ENCODE results near the gene MTCL1. TPM values are rescaled to one million over a fixed set of nuclear protein-coding genes. Genes with fewer than 3 reads are reported as not detected.

MTCL1 gene
- total RNA-seq, 1 experiment from 2014 or later, result 9.8 TPM

DNA sequence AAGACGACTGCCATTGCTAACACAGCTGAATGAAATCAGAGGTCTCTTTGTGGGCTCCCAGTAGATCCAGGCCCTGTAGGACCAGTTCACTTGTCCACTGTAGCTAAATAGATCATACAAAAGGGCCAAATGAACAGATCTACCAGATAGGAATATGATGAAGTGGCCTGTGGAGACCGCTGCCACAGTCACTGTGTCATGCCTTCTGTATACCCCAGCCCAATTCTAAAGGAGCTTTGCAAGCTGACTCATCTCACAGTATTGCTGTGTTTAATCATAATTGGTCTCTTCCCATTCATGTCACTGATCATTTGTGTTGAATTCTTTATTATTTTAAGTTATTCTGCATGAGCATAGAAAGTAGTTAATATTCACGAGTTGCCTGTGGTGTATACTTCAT, 125.8 kb downstream of the MTCL1 start:
- H3K4me1 ChIP-seq, result no peaks in the 10 kb centered on the region
- no peak overlapping the region for H3K27ac ChIP-seq
- no peak for DNase-seq

DNA sequence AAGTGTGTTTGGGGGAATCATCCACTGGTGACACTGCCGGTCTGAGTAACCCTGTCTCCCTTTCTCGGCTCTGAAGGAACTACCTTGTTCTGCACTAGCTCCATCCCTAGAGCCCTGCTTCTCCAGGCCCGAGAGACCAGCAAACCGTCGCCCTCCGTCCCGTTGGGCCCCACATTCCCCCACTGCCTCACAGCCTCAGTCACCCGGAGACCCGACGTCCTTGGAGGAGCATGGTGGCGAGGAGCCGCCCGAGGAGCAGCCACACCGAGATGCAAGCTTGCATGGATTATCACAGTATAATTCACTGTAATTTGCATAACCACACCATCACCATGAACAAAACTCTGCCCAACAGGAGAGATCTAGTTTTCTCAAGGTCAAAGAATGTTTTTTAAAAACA, 126.2 kb downstream of the MTCL1 start:
- DNase-seq, result no peak
- no peak overlapping the region for H3K4me3 ChIP-seq
- H3K27ac ChIP-seq, result no peak overlapping the region
- no peaks in the 10 kb centered on the region for H3K4me1 ChIP-seq
- no peaks in the 10 kb centered on the region for H3K9me3 ChIP-seq (replicated peaks)
- H3K27me3 ChIP-seq, result no peaks in the 10 kb centered on the region
- no peaks in the 10 kb centered on the region for H3K36me3 ChIP-seq

More for the DNA sequence above, 125.8 kb downstream of the MTCL1 start:
- no peaks in the 10 kb centered on the region for H3K9me3 ChIP-seq (replicated peaks)
- no peaks in the 10 kb centered on the region for H3K36me3 ChIP-seq
- no peak overlapping the region for H3K4me3 ChIP-seq
- no peaks in the 10 kb centered on the region for H3K27me3 ChIP-seq

GRCh38 chr18:8833480-8833879, 128.1 kb downstream of the MTCL1 start:
- H3K36me3 ChIP-seq, result no peaks in the 10 kb centered on the region
- H3K4me3 ChIP-seq, result no peak overlapping the region
- no peaks in the 10 kb centered on the region for H3K4me1 ChIP-seq
- H3K27ac ChIP-seq, result no peak overlapping the region
- H3K27me3 ChIP-seq, result no peaks in the 10 kb centered on the region
- no peaks in the 10 kb centered on the region for H3K9me3 ChIP-seq (replicated peaks)
- no peak for DNase-seq

GRCh38 chr18:8834881-8835280, 129.5 kb downstream of the MTCL1 start:
- Histone ChIP-seq H3K27me3 (no peaks in the 10 kb centered on the region), H3K27ac (no peak overlapping the region; the same call in 1 of the 2 replicates), H3K9me3 (replicated peaks) (no peaks in the 10 kb centered on the region), H3K4me3 (no peak overlapping the region), H3K36me3 (no peaks in the 10 kb centered on the region), H3K4me1 (no peaks in the 10 kb centered on the region)
- peak in 1 of 2 experiments; percentile 32 for DNase-seq

- no peaks in the 10 kb centered on the region for H3K27me3 ChIP-seq
- no peaks in the 10 kb centered on the region for H3K9me3 ChIP-seq (replicated peaks)
- no peak overlapping the region; the same call in 1 of the 2 replicates for H3K27ac ChIP-seq
- no peaks in the 10 kb centered on the region for H3K36me3 ChIP-seq
- H3K4me1 ChIP-seq, result no peaks in the 10 kb centered on the region
- no peak overlapping the region for H3K4me3 ChIP-seq
- DNase-seq, result peak; percentile 14 to 30
Measured at GRCh38 chr18:8835521-8835953, 130.2 kb downstream of the MTCL1 start.

GRCh38 chr18:8839281-8839680, 133.9 kb downstream of the MTCL1 start:
- no peaks in the 10 kb centered on the region for H3K36me3 ChIP-seq
- H3K4me1 ChIP-seq, result no peaks in the 10 kb centered on the region
- H3K27me3 ChIP-seq, result no peaks in the 10 kb centered on the region
- no peak overlapping the region for H3K4me3 ChIP-seq
- peak in 1 of 2 experiments; percentile 2 for DNase-seq
- no peak overlapping the region for H3K27ac ChIP-seq
- no peaks in the 10 kb centered on the region for H3K9me3 ChIP-seq (replicated peaks)

DNA sequence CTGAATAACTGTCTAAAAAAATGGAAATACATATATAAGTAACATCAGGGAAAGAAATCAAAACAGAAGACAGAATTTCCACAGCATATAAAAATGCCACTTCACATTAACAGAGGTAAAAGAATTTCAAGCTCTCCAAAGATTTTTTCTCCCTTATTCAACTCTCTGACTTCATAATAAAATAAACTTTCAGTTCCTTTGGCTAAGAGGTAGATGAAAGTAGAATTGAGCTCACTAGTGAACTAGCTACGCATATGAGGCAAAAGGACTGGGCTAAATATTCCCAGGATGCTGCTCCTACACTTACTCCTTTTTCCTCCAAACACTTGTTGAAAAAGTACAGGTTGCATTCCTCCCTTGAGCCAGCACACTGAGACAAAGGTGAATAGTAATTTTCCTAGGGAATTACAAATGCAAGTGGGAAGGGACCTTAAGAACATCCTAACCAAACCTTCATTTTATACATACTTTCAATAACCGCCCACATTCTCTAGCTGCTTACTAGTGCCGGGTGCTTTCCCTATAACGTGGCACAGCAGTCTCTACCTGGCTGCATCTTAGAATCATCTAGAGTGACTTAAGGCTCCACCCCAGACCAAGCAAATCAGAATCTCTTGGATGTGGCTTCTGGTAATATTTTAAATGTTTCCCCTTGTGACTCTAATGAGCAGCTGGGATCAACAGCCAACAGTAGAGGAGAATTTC, 136.6 kb downstream of the MTCL1 start:
- no peaks in the 10 kb centered on the region for H3K4me1 ChIP-seq
- no peaks in the 10 kb centered on the region for H3K27me3 ChIP-seq
- DNase-seq, result no peak
- no peak overlapping the region for H3K27ac ChIP-seq
- H3K36me3 ChIP-seq, result no peaks in the 10 kb centered on the region
- no peak overlapping the region for H3K4me3 ChIP-seq
- H3K9me3 ChIP-seq (replicated peaks), result no peaks in the 10 kb centered on the region

DNA sequence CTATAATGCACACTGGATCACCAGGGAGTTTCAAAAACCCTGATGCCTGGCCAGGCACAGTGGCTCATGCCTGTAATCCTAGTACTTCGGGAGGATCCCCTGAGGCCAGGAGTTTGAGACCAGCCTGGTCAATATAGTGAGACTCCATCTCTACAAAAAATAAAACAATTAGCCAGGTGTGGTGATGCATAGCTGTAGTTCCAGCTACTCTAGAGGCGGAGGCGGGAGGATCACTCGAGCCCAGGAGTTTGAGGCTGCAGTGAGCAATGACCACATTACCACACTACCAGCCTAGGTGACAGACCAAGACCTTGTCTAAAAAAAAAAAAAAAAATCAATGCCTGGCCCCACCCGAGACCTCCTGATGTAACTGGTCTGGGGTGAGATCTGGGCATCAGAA, 137.2 kb downstream of the MTCL1 start:
- DNase-seq, result no peak
- no peaks in the 10 kb centered on the region for H3K4me1 ChIP-seq
- no peak overlapping the region for H3K4me3 ChIP-seq
- H3K9me3 ChIP-seq (replicated peaks), result no peaks in the 10 kb centered on the region
- no peaks in the 10 kb centered on the region for H3K27me3 ChIP-seq
- no peak overlapping the region for H3K27ac ChIP-seq
- no peaks in the 10 kb centered on the region for H3K36me3 ChIP-seq

DNA sequence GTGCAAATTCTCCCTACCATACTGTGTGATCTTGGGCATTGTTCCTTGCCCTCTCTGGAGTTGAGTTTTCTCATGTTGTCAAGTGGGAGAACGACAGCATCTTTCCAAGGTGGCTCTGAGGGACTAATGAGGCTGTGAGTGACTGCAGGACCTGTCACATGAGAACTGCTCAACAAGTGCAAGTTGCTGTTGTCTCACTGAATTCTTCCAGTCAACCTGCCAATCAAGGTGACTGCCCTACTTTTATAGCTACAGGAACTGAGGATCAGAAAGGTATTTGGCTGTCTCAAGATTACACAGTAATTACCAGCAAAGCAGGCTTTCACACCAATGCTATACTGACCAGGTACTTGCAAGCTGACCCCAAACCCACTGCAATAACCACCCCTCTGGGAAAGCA, 137.6 kb downstream of the MTCL1 start:
- no peaks in the 10 kb centered on the region for H3K4me1 ChIP-seq
- H3K27me3 ChIP-seq, result no peaks in the 10 kb centered on the region
- no peak overlapping the region for H3K4me3 ChIP-seq
- H3K36me3 ChIP-seq, result no peaks in the 10 kb centered on the region
- no peak for DNase-seq
- H3K9me3 ChIP-seq (replicated peaks), result no peaks in the 10 kb centered on the region
- H3K27ac ChIP-seq, result no peak overlapping the region

DNA sequence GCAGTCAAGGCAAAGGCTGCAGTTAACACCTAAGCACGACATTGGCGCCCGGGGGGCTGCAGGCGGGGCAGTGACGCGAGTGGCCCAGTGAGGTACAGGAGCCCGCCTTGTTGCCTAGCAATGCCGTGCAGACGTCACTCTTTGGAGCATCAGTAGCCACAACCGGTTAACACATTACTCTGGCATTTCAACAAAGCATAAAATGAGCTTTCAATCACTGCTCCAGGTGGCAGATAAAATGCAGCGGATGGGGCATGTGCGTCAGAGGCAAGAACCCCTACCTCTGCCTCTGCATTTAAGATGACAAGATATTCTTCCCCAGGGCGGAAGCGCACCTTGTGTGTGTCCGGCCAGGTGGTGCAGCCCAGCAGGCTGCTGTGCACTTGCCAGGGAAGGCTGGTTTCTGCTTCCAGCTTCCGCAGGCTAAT, 139.4 kb downstream of the MTCL1 start:
- H3K27ac ChIP-seq, result no peak overlapping the region
- H3K4me1 ChIP-seq, result no peaks in the 10 kb centered on the region
- H3K4me3 ChIP-seq, result no peak overlapping the region
- no peaks in the 10 kb centered on the region for H3K9me3 ChIP-seq (replicated peaks)
- H3K36me3 ChIP-seq, result no peaks in the 10 kb centered on the region
- no peaks in the 10 kb centered on the region for H3K27me3 ChIP-seq
- DNase-seq, result no peak

DNA sequence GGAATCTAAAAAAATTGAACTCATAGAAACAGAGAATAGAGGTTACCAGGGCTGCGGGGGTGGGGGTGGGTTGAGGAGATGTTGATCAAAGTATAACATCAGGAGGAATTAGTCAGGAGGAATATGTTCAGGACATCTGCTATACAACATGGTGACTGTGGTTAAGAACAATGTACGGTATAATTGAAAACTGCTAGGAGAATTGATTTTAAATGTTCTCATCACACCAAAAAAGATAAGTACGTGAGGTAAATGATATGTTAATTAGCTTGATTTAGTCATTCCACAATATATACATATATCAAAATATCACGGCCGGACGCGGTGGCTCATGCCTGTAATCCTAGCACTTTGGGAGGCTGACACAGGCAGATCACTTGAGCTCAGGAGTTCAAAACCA, 140.2 kb downstream of the MTCL1 start:
- no peaks in the 10 kb centered on the region for H3K4me1 ChIP-seq
- H3K4me3 ChIP-seq, result no peak overlapping the region
- DNase-seq, result no peak
- H3K9me3 ChIP-seq (replicated peaks), result no peaks in the 10 kb centered on the region
- H3K27ac ChIP-seq, result no peak overlapping the region
- H3K36me3 ChIP-seq, result no peaks in the 10 kb centered on the region
- H3K27me3 ChIP-seq, result no peaks in the 10 kb centered on the region

- DNase-seq, result no peak
Measured at GRCh38 chr18:8847066-8847755, 141.9 kb downstream of the MTCL1 start.

DNA sequence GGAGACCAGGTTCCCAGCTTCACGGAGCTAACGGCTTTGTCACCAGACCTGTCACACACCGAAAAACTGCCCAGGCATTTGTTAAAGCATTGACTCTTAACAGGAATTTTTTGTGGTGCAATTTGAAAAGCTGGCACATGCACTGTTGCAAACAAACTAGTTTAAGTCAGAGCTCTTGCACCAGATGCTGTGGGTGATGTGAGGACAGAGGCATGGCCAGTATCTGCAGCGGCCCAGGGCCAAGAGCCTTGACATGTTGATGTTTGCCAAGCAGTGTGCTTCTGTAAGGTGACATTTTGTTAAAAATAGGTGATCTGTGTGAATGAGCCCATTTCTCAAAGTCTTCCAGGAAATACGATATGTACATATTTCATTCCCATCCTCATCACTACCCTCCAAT, 142.5 kb downstream of the MTCL1 start:
- DNase-seq, result no peak
- Histone ChIP-seq H3K9me3 (replicated peaks) (no peaks in the 10 kb centered on the region), H3K36me3 (no peaks in the 10 kb centered on the region), H3K4me1 (no peaks in the 10 kb centered on the region), H3K27ac (no peak overlapping the region), H3K27me3 (no peaks in the 10 kb centered on the region), H3K4me3 (no peak overlapping the region)

More at GRCh38 chr18:8847066-8847755, 141.9 kb downstream of the MTCL1 start:
- Histone ChIP-seq H3K4me3 (no peak overlapping the region), H3K4me1 (no peaks in the 10 kb centered on the region), H3K36me3 (no peaks in the 10 kb centered on the region), H3K9me3 (replicated peaks) (no peaks in the 10 kb centered on the region), H3K27me3 (no peaks in the 10 kb centered on the region), H3K27ac (no peak overlapping the region)

DNA sequence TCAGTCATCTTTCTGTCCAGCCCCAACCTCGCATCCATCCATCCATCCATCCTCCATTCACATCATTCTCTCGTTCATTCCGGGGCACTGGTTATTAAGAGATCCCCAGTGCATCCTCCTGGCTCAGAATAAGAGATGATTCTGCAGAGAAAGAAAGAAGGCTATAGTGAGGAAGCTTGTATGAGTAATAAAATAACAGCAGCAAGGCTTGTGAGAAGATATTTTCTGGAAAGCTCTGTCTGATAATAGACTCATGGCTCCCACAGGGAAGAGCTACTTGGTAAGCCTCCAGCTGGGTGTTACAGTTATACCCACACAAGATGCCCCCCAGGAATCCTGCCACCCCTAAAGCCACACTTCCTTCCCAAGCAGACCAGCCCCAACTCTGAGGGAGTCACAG, 143.2 kb downstream of the MTCL1 start:
- H3K9me3 ChIP-seq (replicated peaks), result no peaks in the 10 kb centered on the region

GRCh38 chr18:8849696-8850095, 144.3 kb downstream of the MTCL1 start:
- Histone ChIP-seq H3K27me3 (no peaks in the 10 kb centered on the region), H3K36me3 (no peaks in the 10 kb centered on the region), H3K4me1 (no peaks in the 10 kb centered on the region), H3K27ac (no peak overlapping the region), H3K9me3 (replicated peaks) (no peaks in the 10 kb centered on the region), H3K4me3 (no peak overlapping the region)
- DNase-seq, result no peak

More for the DNA sequence above, 143.2 kb downstream of the MTCL1 start:
- Histone ChIP-seq H3K27ac (no peak overlapping the region), H3K4me3 (no peak overlapping the region), H3K4me1 (no peaks in the 10 kb centered on the region), H3K27me3 (no peaks in the 10 kb centered on the region), H3K36me3 (no peaks in the 10 kb centered on the region)
- no peak for DNase-seq
